ENCODE data around the gene ZNF32.

DNA sequence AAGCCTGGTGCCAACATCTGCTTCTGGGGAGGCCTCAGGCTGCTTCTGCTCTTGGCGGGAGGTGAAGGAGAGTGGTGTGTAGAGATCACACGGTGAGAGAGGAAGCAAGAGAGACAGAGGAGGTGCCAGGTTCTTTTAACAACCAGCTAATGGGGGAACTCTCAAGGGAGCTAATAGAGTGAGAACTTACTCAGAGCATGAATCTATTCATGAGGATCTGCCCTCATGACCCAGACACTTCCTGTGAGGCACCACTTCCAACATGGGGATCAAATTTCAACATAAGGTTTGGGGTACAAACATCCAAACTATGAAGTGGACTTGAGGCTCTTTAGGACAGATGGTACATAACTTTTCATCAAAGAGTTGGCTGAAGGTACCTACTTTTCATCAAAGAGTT is 5.1 kb upstream of the ZNF32 start:
- TF ChIP-seq, protein P1, sequence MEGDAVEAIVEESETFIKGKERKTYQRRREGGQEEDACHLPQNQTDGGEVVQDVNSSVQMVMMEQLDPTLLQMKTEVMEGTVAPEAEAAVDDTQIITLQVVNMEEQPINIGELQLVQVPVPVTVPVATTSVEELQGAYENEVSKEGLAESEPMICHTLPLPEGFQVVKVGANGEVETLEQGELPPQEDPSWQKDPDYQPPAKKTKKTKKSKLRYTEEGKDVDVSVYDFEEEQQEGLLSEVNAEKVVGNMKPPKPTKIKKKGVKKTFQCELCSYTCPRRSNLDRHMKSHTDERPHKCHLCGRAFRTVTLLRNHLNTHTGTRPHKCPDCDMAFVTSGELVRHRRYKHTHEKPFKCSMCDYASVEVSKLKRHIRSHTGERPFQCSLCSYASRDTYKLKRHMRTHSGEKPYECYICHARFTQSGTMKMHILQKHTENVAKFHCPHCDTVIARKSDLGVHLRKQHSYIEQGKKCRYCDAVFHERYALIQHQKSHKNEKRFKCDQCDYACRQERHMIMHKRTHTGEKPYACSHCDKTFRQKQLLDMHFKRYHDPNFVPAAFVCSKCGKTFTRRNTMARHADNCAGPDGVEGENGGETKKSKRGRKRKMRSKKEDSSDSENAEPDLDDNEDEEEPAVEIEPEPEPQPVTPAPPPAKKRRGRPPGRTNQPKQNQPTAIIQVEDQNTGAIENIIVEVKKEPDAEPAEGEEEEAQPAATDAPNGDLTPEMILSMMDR (IDR thresholded peaks at IDR 0.05) = no peak
- TF ChIP-seq POLR2A (IDR thresholded peaks at IDR 0.05) (no peak), POLR2AphosphoS5 (IDR thresholded peaks at IDR 0.05; ENCODE audit: insufficient read depth in 1 of 2, low read depth in 1 of 2) (no peak)
